GM18907 (cell line): ENCODE data around the gene FTHL17.

Experiments
- ATAC-seq: cut with Tn5 transposase; IDR thresholded peaks from one replicate; pipeline ENCODE4 v1.9.1; 2021; ENCODE audit warnings: mild to moderate bottlenecking, moderate library complexity; ENCODE audit not compliant: unreplicated experiment

FTHL17 gene

DNA sequence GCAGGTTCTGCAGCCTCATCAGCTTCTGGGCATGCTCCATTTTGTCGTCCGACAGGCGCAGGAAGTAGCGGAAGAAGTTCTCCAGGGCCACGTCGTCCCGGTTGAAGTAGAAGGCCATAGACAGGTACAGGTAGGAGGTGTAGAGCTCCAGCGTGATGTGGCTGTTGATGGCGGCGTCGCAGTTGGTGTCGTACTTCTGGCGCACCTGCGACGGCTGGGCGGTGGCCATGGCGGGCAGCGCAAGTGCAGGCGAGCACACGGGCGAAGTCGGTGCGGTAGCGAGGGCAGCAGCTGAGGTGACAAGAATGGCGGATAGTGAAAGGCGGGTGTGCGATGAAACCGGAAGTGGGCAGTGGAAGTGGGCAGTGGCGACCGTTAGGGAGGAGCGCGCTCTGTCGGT, at the start of gene FTHL17:
FTHL17 (minus strand) TSS at position 317 of the 400 bp plus-strand sequence; CDS start at position 229, 88 bp downstream.
- no peak for ATAC-seq

DNA sequence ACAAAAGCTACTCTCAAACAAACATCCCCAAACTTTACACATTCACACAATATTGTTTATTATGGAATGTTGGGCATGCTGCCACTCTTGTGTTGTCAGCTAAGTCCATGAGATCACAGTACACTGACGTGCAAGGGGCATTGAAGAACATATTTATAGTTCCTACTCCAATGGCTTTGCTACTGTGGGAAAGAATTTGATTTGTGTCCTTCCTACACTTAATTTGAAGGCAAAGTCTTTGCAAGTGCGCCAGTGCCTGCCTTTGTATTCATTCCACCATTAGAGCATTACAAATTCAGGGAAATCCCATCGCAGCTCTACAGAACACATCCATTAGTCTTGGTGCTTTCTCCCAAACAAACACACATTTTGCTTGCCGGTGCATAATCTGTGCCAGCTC, 45.4 kb upstream of the FTHL17 start:
- no peak for ATAC-seq

DNA sequence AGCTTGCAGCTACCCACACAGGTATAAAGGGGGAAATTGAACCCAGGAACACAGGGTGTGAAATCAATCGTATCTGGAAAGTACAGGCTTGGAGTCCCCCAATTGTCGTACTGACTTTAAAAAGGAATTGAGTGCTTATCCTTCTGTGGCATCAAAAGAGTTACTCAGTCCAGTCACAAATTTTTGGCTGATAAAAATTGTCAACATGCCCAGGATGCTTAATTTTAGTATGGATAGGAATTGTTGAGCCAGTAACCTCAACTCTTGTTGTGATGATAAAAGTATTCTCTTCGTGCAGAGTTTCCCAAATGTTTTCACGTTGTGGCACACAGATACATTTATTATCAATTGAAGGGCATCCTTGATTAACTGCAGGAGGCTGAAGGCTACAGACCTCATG, 43.6 kb upstream of the FTHL17 start:
- no peak for ATAC-seq

DNA sequence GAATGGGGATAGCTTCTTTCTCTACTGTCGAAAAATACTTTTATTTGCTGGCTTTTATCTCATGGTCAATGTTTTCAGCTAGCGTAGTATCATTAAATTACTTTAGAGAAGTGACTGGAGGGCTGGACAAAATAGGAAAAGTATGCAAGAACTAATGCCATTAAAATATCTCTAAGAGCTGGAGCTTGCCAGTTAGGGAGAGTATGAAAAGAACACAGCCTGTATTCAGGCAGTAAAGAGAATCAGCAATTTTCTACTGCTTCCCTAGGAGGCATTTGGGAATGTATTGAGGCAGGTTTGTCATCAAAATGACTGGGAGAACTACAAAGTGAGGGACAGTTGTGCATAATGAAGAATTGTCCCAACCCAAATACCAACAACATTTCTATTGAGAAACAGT, 43.0 kb upstream of the FTHL17 start:
- no peak for ATAC-seq

DNA sequence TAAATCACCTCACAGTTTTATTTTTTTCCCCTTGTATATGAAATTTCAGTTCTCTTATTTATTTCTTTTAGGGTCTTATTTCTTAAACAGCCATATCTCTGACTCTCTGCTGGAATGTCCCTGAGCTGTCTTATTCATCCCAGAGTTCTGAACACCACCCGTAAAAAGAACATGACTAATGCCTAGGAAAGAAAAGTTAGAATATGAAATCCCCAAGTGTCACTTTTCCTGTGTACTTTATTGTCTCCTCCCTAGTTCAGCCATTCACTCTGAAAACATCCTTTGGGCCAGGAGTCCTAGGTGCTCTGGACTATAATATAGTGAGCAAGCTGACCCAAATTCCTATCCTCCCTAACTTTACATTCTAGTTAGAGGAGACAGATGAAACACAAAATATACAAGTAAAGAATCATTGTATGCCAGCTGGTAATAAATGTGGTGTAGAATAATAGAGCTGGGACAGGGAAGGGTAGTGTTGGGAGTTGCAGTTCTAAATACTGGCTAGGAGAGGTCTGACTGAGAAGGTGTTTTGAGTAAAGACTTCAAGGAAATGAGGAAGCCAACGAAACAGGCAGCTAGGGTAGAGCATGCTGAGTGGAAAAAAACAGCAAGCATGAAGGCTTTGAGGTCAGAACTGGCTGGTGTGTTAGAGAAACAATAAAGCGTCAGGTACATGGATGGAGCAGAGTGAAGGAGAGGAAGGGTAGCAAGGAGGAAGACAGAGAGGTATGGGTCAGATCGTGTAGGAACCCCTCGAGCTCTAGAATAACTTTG, 40.6 kb upstream of the FTHL17 start:
- ATAC-seq = no peak

GRCh38 chrX:31110657-31111056, 38.8 kb upstream of the FTHL17 start:
- no peak for ATAC-seq

DNA sequence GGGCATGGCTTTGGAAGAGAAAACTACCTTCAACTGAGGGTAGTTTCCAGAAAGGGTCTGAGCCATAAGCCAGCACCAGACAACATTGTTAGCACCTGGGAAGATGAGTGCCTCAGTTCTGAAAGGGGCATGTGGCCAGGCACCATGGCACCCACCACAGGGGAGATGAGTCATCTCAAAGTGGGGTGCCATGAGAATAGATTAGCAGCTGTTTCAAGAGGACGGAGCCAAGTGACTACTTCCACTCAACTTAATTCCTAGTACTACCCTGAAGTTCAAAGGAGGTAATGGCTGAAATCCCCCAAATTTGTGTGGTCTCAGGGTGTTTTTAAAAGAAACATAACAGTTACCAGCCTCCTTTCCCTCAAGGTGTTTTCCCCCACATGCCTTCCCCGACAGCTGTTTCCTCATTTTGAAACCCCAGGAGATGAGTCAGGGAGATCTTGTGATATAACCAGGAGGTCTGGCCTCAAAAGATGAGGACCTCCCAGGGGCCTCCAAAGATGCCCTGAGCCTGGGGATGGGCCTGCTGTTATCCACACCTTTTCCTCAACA, 27.8 kb upstream of the FTHL17 start:
- ATAC-seq = peak; percentile 90

DNA sequence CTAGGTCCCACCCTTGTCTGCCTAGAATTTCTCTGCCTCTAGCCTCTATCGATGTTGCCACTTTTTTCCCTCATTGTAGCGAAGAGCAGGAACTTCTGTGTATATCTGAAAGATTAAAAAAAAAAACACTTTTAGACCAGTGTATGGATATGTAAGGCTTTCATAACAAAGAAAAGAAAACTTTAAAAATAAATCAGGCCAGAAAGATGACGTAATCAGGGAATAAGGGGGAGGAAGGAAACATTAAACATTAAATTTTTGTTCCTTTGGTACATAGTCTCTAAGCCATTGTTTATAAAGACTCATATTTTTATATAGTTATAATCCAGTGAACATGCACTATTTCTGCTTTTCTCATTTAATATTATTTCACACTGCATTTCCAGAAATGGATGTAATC, 26.2 kb upstream of the FTHL17 start:
- ATAC-seq = no peak

- ATAC-seq = peak; percentile 48
Observed at GRCh38 chrX:31093639-31093975, 21.8 kb upstream of the FTHL17 start.

- peak; percentile 74 for ATAC-seq
Observed at GRCh38 chrX:31092970-31093638, 21.3 kb upstream of the FTHL17 start.

GRCh38 chrX:31092476-31092875, 20.6 kb upstream of the FTHL17 start:
- no peak for ATAC-seq

GRCh38 chrX:31091819-31092218, 20.0 kb upstream of the FTHL17 start:
- ATAC-seq = no peak

DNA sequence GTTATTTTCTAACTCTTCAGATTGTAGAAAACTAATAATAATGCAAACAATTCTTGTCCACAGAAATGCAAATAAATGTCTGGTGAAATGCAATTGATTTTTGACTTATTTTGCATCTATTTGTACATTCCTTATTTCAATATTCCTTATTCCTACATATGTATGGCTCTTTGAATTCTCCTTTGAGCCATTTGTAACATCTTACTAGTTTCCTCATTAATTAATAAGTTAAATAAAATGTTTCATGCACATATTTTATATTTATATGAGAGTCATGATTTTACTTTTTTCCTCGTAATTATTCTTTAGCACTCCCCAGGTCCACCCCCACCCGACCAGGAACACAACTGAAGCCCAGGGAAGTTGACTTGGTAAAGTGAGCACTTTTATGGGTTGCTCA, 2.7 kb upstream of the FTHL17 start:
- ATAC-seq = no peak

- no peak for ATAC-seq
Observed at GRCh38 chrX:31071262-31071661, 579 bp downstream of the FTHL17 start.

GRCh38 chrX:31070057-31070468, 1.8 kb downstream of the FTHL17 start:
- ATAC-seq = peak; percentile 82

DNA sequence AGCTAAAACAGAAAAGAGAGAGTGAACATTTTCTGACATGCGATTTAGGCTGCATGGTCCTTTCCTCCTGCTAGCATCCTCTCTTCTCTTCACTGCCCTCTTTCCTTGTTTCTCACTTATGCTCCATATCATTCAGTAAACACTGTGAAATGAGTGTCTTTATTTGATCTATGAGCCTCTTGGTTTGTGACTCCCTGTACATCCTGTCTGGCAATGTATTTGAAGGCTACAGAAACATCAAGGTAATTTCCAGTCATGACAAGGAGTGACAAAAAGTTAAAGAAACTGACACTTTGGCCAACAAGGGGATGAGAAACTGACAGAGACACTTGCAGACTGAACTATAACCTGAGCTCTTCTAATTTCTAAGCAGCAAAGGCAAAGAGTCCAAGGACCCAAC, 8.7 kb downstream of the FTHL17 start:
- peak; percentile 40 for ATAC-seq

DNA sequence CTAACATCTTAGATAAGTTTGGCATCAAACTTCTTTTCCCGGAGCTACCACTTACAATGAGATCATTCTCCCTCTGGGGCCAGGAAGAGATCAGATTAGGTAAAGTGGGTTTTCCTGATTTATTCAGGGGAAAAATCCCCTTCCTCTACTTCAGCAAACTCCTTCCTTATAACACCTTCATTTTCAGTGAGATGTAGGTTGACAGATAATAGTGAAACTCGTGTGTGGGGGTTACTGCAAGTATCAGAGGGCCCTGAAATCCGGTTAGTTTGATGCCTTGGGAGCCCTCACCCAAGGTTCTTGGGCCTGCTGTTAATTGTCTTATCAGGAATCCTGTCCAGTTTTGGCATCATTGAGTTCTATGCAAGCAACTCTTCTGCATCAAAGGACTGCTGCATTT, 10.8 kb downstream of the FTHL17 start:
- peak; percentile 75 for ATAC-seq

GRCh38 chrX:31060016-31060415, 11.8 kb downstream of the FTHL17 start:
- no peak for ATAC-seq

DNA sequence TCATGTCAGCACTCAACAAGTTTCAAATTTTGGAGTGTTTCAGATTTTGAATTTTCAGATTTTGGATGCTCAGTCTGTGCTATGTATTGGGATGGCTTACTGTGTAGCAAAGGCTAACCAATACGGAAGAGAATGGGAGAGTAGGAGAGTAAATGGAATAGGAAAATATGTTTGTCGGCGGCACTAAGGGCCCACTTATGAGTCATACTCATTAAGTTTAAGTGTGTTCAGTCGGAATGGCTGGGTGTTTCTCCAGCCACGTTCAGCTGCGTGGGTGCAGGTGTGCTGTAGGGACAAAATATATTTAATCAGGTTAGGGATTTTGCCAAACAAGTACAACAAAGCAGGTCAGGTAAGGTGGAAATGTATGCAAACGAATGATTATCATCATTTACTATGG, 13.6 kb downstream of the FTHL17 start:
- no peak for ATAC-seq

GRCh38 chrX:31057691-31058090, 14.2 kb downstream of the FTHL17 start:
- ATAC-seq = no peak

GRCh38 chrX:31057291-31057690, 14.6 kb downstream of the FTHL17 start:
- ATAC-seq = no peak

GRCh38 chrX:31053621-31054020, 18.2 kb downstream of the FTHL17 start:
- no peak for ATAC-seq
